ENCODE data around the gene SEPSECS.

DNA sequence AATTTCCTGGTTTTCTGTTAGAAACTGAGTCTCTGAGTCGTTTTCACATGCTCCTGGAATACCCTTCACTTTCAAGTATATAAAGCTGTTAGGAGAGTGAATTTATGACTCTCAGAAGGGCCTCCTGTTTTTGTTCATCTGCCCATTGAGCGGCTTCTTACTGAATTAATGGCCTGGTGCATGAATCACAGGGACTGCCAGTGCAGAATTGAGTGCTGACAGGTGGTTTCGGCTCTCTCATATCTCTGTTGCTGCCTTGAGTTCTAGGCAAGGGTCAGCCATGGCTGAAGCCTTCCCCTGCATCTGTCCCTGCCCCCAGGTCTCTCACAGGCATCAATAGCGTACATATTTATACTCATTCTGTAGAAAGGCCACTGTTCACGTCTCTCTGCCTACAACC is 22.7 kb upstream of the SEPSECS start:
- no peak for TF ChIP-seq POLR2A (IDR thresholded peaks at IDR 0.05)
- TF ChIP-seq, protein P1, sequence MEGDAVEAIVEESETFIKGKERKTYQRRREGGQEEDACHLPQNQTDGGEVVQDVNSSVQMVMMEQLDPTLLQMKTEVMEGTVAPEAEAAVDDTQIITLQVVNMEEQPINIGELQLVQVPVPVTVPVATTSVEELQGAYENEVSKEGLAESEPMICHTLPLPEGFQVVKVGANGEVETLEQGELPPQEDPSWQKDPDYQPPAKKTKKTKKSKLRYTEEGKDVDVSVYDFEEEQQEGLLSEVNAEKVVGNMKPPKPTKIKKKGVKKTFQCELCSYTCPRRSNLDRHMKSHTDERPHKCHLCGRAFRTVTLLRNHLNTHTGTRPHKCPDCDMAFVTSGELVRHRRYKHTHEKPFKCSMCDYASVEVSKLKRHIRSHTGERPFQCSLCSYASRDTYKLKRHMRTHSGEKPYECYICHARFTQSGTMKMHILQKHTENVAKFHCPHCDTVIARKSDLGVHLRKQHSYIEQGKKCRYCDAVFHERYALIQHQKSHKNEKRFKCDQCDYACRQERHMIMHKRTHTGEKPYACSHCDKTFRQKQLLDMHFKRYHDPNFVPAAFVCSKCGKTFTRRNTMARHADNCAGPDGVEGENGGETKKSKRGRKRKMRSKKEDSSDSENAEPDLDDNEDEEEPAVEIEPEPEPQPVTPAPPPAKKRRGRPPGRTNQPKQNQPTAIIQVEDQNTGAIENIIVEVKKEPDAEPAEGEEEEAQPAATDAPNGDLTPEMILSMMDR (IDR thresholded peaks at IDR 0.05) = no peak
- no peak for TF ChIP-seq EP300 (IDR thresholded peaks at IDR 0.05)

All from tibial nerve (tissue), 4 donors.